OCI-LY7 (cell line): ENCODE measurements around the gene DNHD1. TPM values are rescaled to one million over a fixed set of nuclear protein-coding genes. Genes with fewer than 3 reads are reported as not detected.

Experiments
- BruUV-seq: library from RNA; stranded (reverse); fragments of 400-500 nt; replicated peaks from 2 replicates; lab custom pipeline; 2021; lab: Mats Ljungman, UMichigan
- CTCF ChIA-PET: fragments of 300-600 bp; sonication (Branson Sonifier 250); formaldehyde crosslinking; loops from one replicate; lab custom pipeline; 2022; ENCODE audit warnings: antibody characterized with exemption; ENCODE audit not compliant: unreplicated experiment; lab: Charles Lee
- POLR2A ChIA-PET: fragments of 300-600 bp; sonication (Branson Sonifier 250); formaldehyde crosslinking; loops from one replicate; lab custom pipeline; 2022; ENCODE audit warnings: antibody characterized with exemption; lab: Charles Lee
- DNase-seq: peaks from one replicate; pipeline ENCODE4 v3.0.0-alpha.2; 2015; ENCODE audit warnings: low spot score
- H2AFZ ChIP-seq: fragments of 200-600 bp; sonication (generic), shearing (Covaris generic); 2 replicates; pipeline ENCODE4 v1.6.1; 2014; ENCODE audit warnings: mild to moderate bottlenecking, antibody characterized with exemption, low read length, moderate library complexity
- H3K27ac ChIP-seq: fragments of 200-600 bp; sonication (generic); 2 replicates; pipeline ENCODE4 v1.5.1; 2014; ENCODE audit warnings: mixed run types, low read depth, mild to moderate bottlenecking, moderate library complexity, low read length, inconsistent platforms; ENCODE audit not compliant: poor library complexity, severe bottlenecking
- H3K36me3 ChIP-seq: fragments of 200-600 bp; sonication (generic); 2 replicates; pipeline ENCODE4 v1.6.1; 2014; ENCODE audit warnings: mild to moderate bottlenecking, antibody characterized with exemption, low read length, moderate library complexity, mixed read lengths; ENCODE audit not compliant: insufficient read depth
- H3K4me1 ChIP-seq: fragments of 200-600 bp; sonication (generic); 2 replicates; pipeline ENCODE4 v1.5.1; 2014; ENCODE audit warnings: mild to moderate bottlenecking, low read length; ENCODE audit not compliant: insufficient read depth, poor library complexity, severe bottlenecking
- H3K4me2 ChIP-seq: fragments of 200-600 bp; sonication (generic); 2 replicates; pipeline ENCODE4 v1.6.1; 2014; ENCODE audit warnings: mild to moderate bottlenecking, low read length
- H3K4me3 ChIP-seq: fragments of 200-600 bp; sonication (generic); 2 replicates; pipeline ENCODE4 v1.5.1; 2014; ENCODE audit warnings: mild to moderate bottlenecking, low read depth, low read length; ENCODE audit not compliant: poor library complexity, severe bottlenecking
- H3K79me2 ChIP-seq: fragments of 200-600 bp; sonication (generic); 2 replicates; pipeline ENCODE4 v1.6.1; 2016; ENCODE audit warnings: low read depth, mild to moderate bottlenecking, low read length, moderate library complexity, mixed read lengths; ENCODE audit not compliant: insufficient read depth
- H3K9me2 ChIP-seq: fragments of 200-600 bp; sonication (generic); 2 replicates; pipeline ENCODE4 v1.6.1; 2016; ENCODE audit warnings: mild to moderate bottlenecking, low read length, mixed read lengths; ENCODE audit not compliant: insufficient read depth
- H3K9me3 ChIP-seq: fragments of 200-600 bp; sonication (generic); 2 replicates; pipeline ENCODE4 v1.6.1; 2014; ENCODE audit warnings: mild to moderate bottlenecking, mixed run types, low read length, mixed read lengths
- H4K20me1 ChIP-seq: fragments of 200-600 bp; sonication (generic); 2 replicates; pipeline ENCODE4 v1.6.1; 2014; ENCODE audit warnings: mild to moderate bottlenecking, antibody characterized with exemption, low read length, moderate library complexity, mixed read lengths; ENCODE audit not compliant: insufficient read depth
- EZH2phosphoT487 ChIP-seq: fragments of 200-600 bp; sonication (generic); IDR thresholded peaks from 2 replicates; pipeline ENCODE4 v1.6.1; 2018; ENCODE audit warnings: low read depth, borderline replicate concordance, mild to moderate bottlenecking, mixed run types, antibody characterized with exemption, low read length, moderate library complexity, mixed read lengths
- intact Hi-C: fragments of 100-400 bp; cut with micrococcal nuclease; formaldehyde crosslinking; loops from one replicate; pipeline ENCODE4 v1.10.0; 2022; ENCODE audit not compliant: unreplicated experiment
- total RNA-seq, 2 experiments: library from RNA; depleted of rRNA in 1 of 2; stranded (reverse); fragments of >200 nt in 1 of 2; shearing (Covaris generic) in 1 of 2; gene quantifications; 2 replicates each; pipeline ENCODE4 v1.2.3, GENCODE V29; 2014 to 2022
- TF ChIP-seq, protein P1 (sequence below): fragments of 200-600 bp; sonication (generic); conservative IDR thresholded peaks from 2 replicates; pipeline ENCODE4 v1.5.1; 2014; ENCODE audit warnings: mild to moderate bottlenecking, antibody characterized with exemption, low read length, moderate library complexity, mixed read lengths

The DNHD1 gene
- total RNA-seq, 2 experiments from 2014 or later: 24.3 to 52.7 TPM

DNA sequence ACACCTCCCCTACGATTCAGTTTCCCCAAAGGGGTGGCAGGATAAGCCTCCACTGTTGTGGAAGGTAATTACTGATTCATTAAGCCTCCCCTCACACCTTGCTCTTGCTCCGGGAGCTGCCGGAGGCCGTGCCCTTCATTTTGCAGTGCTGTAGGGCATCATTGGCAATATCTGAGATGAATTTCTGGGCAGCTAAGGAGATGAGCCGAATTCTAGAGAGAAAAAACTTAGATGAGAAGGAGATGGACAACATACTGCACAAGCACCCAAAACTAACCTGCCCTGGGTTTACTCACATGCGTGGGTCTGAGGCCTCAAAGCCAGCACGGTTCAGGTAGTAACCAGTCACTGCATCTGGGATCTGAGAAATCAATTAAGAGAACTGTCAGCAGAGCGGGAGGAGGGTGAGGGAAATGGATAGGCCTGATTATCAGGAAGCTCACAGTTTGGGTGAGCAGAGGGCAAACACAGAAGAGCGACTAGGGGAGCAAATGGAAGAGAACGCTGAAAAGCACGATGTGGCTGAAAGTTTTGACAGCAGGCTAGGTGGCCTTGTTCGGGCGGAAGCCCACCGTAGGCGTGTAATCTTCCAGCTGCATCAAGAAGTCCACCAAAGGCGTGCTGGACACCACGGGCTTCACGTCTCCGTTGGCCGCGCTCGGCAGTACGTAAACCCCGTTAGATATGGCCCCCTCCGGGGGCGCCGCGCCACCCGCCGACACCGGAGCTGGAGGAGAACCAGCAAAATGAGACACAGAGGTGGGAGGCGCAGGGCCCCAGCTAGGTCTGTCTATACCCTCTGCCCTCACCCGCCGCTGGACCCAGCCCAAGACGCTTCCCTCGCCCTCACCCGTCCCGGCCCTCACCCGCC lies 114.2 kb downstream of the DNHD1 start:
- peaks cover 21% of the 10 kb centered on the region; the same call in 1 of the 2 replicates for H3K79me2 ChIP-seq
- H3K9me2 ChIP-seq: no peaks in the 10 kb centered on the region
- intact Hi-C loops: no loop called here
- peaks cover 12% of the 10 kb centered on the region for H4K20me1 ChIP-seq
- peak overlapping the region; percentile 87 for H3K4me3 ChIP-seq
- H3K36me3 ChIP-seq: peaks cover 57% of the 10 kb centered on the region
- H3K9me3 ChIP-seq: no peaks in the 10 kb centered on the region
- ChIA-PET POLR2A (interaction anchor here (0.6 to 2.2 kb wide), 11 partner anchors 9 to 74 kb away, joined by 3 to 22 read pairs (median 4); partner anchors contain the start of gene MRPL17), CTCF (interaction anchor here (0.6 to 1.5 kb wide), 3 partner anchors 9 to 72 kb away, joined by 3 to 8 read pairs (median 6); partner anchors contain the start of gene MRPL17)
- TSS peak; percentile 54 for BruUV-seq
- DNase-seq: peak; percentile 30
- H3K4me2 ChIP-seq: peak overlapping the region; percentile 90
- TF ChIP-seq, protein P1, sequence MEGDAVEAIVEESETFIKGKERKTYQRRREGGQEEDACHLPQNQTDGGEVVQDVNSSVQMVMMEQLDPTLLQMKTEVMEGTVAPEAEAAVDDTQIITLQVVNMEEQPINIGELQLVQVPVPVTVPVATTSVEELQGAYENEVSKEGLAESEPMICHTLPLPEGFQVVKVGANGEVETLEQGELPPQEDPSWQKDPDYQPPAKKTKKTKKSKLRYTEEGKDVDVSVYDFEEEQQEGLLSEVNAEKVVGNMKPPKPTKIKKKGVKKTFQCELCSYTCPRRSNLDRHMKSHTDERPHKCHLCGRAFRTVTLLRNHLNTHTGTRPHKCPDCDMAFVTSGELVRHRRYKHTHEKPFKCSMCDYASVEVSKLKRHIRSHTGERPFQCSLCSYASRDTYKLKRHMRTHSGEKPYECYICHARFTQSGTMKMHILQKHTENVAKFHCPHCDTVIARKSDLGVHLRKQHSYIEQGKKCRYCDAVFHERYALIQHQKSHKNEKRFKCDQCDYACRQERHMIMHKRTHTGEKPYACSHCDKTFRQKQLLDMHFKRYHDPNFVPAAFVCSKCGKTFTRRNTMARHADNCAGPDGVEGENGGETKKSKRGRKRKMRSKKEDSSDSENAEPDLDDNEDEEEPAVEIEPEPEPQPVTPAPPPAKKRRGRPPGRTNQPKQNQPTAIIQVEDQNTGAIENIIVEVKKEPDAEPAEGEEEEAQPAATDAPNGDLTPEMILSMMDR: no peak
- no peak for TF ChIP-seq EZH2phosphoT487
- H3K27ac ChIP-seq: peak overlapping the region; percentile 32
- H3K4me1 ChIP-seq: peaks cover 38% of the 10 kb centered on the region
- H2AFZ ChIP-seq: no peak overlapping the region

DNA sequence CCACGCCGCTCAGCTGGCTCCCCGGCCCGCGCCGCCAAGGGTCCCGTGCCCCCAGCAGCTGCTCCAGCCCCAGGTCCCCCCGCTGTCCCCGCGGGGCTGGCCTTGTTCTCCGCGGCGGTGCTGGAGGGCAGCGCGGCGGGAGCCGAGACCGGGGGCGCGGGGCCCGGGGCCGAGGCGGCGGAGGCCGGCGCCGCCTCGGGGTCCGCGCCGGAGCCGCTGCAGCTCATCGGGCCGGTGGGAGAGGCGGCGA lies 114.8 kb downstream of the DNHD1 start:
- Histone ChIP-seq H3K27ac (peak overlapping the region; percentile 32), H3K79me2 (peaks cover 16% of the 10 kb centered on the region; the same call in 1 of the 2 replicates), H3K9me2 (no peaks in the 10 kb centered on the region), H2AFZ (no peak overlapping the region), H3K4me3 (peak overlapping the region; percentile 87), H4K20me1 (peaks cover 9% of the 10 kb centered on the region; the same call in 1 of the 2 replicates), H3K4me2 (peak overlapping the region; percentile 90), H3K4me1 (peaks cover 32% of the 10 kb centered on the region), H3K9me3 (no peaks in the 10 kb centered on the region), H3K36me3 (peaks cover 51% of the 10 kb centered on the region)
- TF ChIP-seq EZH2phosphoT487: no peak
- TF ChIP-seq, protein P1: no peak
- BruUV-seq: no TSS peak
- ChIA-PET POLR2A (interaction anchor here (0.6 to 2.2 kb wide), 12 partner anchors 7 to 74 kb away, joined by 3 to 22 read pairs (median 4); partner anchors contain the start of gene MRPL17), CTCF (interaction anchor here (0.6 to 1.5 kb wide), 3 partner anchors 10 to 71 kb away, joined by 3 to 8 read pairs (median 6); partner anchors contain the start of gene MRPL17)
- intact Hi-C loops: loop anchor here (1.0 to 2.0 kb wide), 2 partner anchors 35 to 71 kb away; partner anchors contain the start of gene MRPL17
- no peak for DNase-seq
